ENCODE measurements around the gene MRPL46. TPM values are rescaled to one million over a fixed set of nuclear protein-coding genes. Genes with fewer than 3 reads are reported as not detected.

The MRPL46 gene
- total RNA-seq, 1 experiment from 2014 or later: 30.5 TPM

DNA sequence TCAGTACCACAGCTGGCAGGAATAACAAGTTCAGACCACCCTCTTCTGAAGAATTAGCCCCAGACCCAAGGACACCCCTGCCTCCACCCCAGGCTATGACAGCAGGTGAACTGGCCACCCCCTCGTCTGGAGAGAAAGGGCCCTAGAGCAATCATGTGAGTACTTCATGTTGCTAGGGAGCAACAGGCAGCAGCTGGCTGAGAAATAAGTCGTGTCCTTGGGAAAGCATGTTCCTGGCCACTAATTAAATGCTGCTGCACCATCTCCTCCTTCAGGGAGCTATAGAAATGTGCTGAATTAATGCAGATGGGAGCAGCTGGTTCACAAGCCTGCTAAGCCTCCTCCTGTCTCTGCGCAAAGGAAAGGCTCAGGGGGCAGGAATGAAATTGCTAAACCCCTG, 31.8 kb upstream of the MRPL46 start:
- POLR2A ChIA-PET: no interaction called here
- H2AFZ ChIP-seq (ENCODE audit: low read depth, low read length, poor library complexity, severe bottlenecking): no peak overlapping the region

GRCh38 chr15:88497109-88497765, 30.0 kb upstream of the MRPL46 start:
- no peaks in the 10 kb centered on the region for H3K79me2 ChIP-seq (ENCODE audit: insufficient read depth, low read length)
- H3K9me3 ChIP-seq (ENCODE audit: control insufficient read depth in 1 of 2, insufficient read depth in 1 of 2, low read depth in 1 of 2, low read length in 2 of 2): no peaks in the 10 kb centered on the region
- no peak overlapping the region for H3K9ac ChIP-seq (ENCODE audit: low read length)
- ATAC-seq: no peak
- H3K4me3 ChIP-seq (replicated peaks in 1 of 2; ENCODE audit: low read depth in 1 of 2, low read length in 2 of 2): no peak overlapping the region
- intact Hi-C loops (cut with micrococcal nuclease): no loop called here
- POLR2A ChIA-PET: no interaction called here
- BruUV-seq (replicated peaks): no TSS peak
- CTCF ChIA-PET: no interaction called here
- H3K9me2 ChIP-seq (ENCODE audit: insufficient read depth): no peaks in the 10 kb centered on the region
- H4K20me1 ChIP-seq (ENCODE audit: insufficient read depth): no peaks in the 10 kb centered on the region
- H3K27ac ChIP-seq (ENCODE audit: low read depth, low read length): no peak overlapping the region
- no peak for DNase-seq (ENCODE audit: low read depth, low spot score)
- RAD21 ChIA-PET (ENCODE audit: low non-redundant PET in 1 of 2, low total read pairs in 2 of 2, uncharacterized antibody in 2 of 2, unreplicated experiment in 2 of 2): no interaction called here
- no peak overlapping the region for H3K4me2 ChIP-seq (ENCODE audit: low read length)
- H3K36me3 ChIP-seq (ENCODE audit: control insufficient read depth in 1 of 2, insufficient read depth in 2 of 2, low read length in 2 of 2): no peaks in the 10 kb centered on the region
- no peaks in the 10 kb centered on the region for H3K27me3 ChIP-seq (ENCODE audit: insufficient read depth, low read length)
- H2AFZ ChIP-seq (ENCODE audit: low read depth, low read length, poor library complexity, severe bottlenecking): no peak overlapping the region
- no peaks in the 10 kb centered on the region for H3K4me1 ChIP-seq (ENCODE audit: control insufficient read depth in 1 of 2, insufficient read depth in 2 of 2, low read length in 2 of 2)
- no peak for TF ChIP-seq SP1 (IDR thresholded peaks at IDR 0.05; ENCODE audit: low read depth)
- TF ChIP-seq FOSL1 (IDR thresholded peaks at IDR 0.05; ENCODE audit: low read depth): no peak
- TF ChIP-seq CTCF (IDR thresholded peaks at IDR 0.05 in 2 of 3, conservative IDR thresholded peaks at IDR 0.05 in 1 of 3; ENCODE audit: borderline replicate concordance in 1 of 3, insufficient read depth in 1 of 3, low read depth in 2 of 3, low read length in 2 of 3): no peak
- TF ChIP-seq ZNF274 (IDR thresholded peaks at IDR 0.05; ENCODE audit: low read depth, low read length): no peak
- no peak for TF ChIP-seq YY1 (IDR thresholded peaks at IDR 0.05; ENCODE audit: extremely low read depth, insufficient replicate concordance, low read depth, low read length)
- no peak for TF ChIP-seq ATF3 (IDR thresholded peaks at IDR 0.05)
- TF ChIP-seq TCF7L2 (IDR thresholded peaks at IDR 0.05; ENCODE audit: borderline replicate concordance, extremely low read depth, insufficient read depth, insufficient read length): no peak
- TF ChIP-seq MAX (IDR thresholded peaks at IDR 0.05): no peak
- no peak for TF ChIP-seq RAD21 (IDR thresholded peaks at IDR 0.05; ENCODE audit: low read depth)
- no peak for TF ChIP-seq CEBPB (IDR thresholded peaks at IDR 0.05; ENCODE audit: low read depth)
- TF ChIP-seq EGR1 (IDR thresholded peaks at IDR 0.05; ENCODE audit: low read depth): no peak
- TF ChIP-seq, protein P1, sequence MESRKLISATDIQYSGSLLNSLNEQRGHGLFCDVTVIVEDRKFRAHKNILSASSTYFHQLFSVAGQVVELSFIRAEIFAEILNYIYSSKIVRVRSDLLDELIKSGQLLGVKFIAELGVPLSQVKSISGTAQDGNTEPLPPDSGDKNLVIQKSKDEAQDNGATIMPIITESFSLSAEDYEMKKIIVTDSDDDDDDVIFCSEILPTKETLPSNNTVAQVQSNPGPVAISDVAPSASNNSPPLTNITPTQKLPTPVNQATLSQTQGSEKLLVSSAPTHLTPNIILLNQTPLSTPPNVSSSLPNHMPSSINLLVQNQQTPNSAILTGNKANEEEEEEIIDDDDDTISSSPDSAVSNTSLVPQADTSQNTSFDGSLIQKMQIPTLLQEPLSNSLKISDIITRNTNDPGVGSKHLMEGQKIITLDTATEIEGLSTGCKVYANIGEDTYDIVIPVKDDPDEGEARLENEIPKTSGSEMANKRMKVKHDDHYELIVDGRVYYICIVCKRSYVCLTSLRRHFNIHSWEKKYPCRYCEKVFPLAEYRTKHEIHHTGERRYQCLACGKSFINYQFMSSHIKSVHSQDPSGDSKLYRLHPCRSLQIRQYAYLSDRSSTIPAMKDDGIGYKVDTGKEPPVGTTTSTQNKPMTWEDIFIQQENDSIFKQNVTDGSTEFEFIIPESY (IDR thresholded peaks at IDR 0.05; ENCODE audit: extremely low read depth, insufficient replicate concordance, low read length): no peak
- no peak for TF ChIP-seq SRF (IDR thresholded peaks at IDR 0.05; ENCODE audit: low read depth)
- TF ChIP-seq POLR2A (IDR thresholded peaks at IDR 0.05; ENCODE audit: borderline replicate concordance, extremely low read depth, insufficient read depth, insufficient read length): no peak

More for the DNA sequence above, 31.8 kb upstream of the MRPL46 start:
- no peaks in the 10 kb centered on the region for H3K27me3 ChIP-seq (ENCODE audit: insufficient read depth, low read length)
- no peaks in the 10 kb centered on the region for H3K9me2 ChIP-seq (ENCODE audit: insufficient read depth)
- CTCF ChIA-PET: interaction anchor here (0.9 kb wide), 1 partner anchor 115 kb away, joined by 3 read pairs; no protein-coding TSS in a partner anchor
- H3K27ac ChIP-seq (ENCODE audit: low read depth, low read length): no peak overlapping the region
- H3K79me2 ChIP-seq (ENCODE audit: insufficient read depth, low read length): no peaks in the 10 kb centered on the region
- H3K9ac ChIP-seq (ENCODE audit: low read length): no peak overlapping the region
- no peak for DNase-seq (ENCODE audit: low read depth, low spot score)
- no peak overlapping the region for H3K4me3 ChIP-seq (replicated peaks in 1 of 2; ENCODE audit: low read depth in 1 of 2, low read length in 2 of 2)
- TF ChIP-seq CBX3 (IDR thresholded peaks at IDR 0.05; ENCODE audit: low read depth) (no peak), ZFX (IDR thresholded peaks at IDR 0.05) (no peak), MAX (IDR thresholded peaks at IDR 0.05) (no peak), SP1 (IDR thresholded peaks at IDR 0.05; ENCODE audit: low read depth) (no peak)
- no peaks in the 10 kb centered on the region for H4K20me1 ChIP-seq (ENCODE audit: insufficient read depth)
- no peak for ATAC-seq
- no peaks in the 10 kb centered on the region for H3K4me1 ChIP-seq (ENCODE audit: control insufficient read depth in 1 of 2, insufficient read depth in 2 of 2, low read length in 2 of 2)
- intact Hi-C loops (cut with micrococcal nuclease): no loop called here
- H3K4me2 ChIP-seq (ENCODE audit: low read length): no peak overlapping the region
- BruUV-seq (replicated peaks): no TSS peak
- H3K36me3 ChIP-seq (ENCODE audit: control insufficient read depth in 1 of 2, insufficient read depth in 2 of 2, low read length in 2 of 2): no peaks in the 10 kb centered on the region
- no peaks in the 10 kb centered on the region for H3K9me3 ChIP-seq (ENCODE audit: control insufficient read depth in 1 of 2, insufficient read depth in 1 of 2, low read depth in 1 of 2, low read length in 2 of 2)
- RAD21 ChIA-PET (ENCODE audit: low non-redundant PET in 1 of 2, low total read pairs in 2 of 2, uncharacterized antibody in 2 of 2, unreplicated experiment in 2 of 2): no interaction called here

All from HCT116 (cell line).